ENCODE data around the gene FOXP3. TPM values are rescaled to one million over a fixed set of nuclear protein-coding genes. Genes with fewer than 3 reads are reported as not detected.

The FOXP3 gene
- total and polyA plus RNA-seq, 10 donors: 0.26 to 3.9 (median 1.1) TPM

- TF ChIP-seq POLR2AphosphoS5 (IDR thresholded peaks at IDR 0.05) (no peak), CTCF (IDR thresholded peaks at IDR 0.05 in 8 of 11, conservative IDR thresholded peaks at IDR 0.05 in 3 of 11) (no peak), POLR2A (IDR thresholded peaks at IDR 0.05) (no peak)
- Histone ChIP-seq H3K9me3 (no peaks in the 10 kb centered on the region), H3K27me3 (replicated peaks in 1 of 7) (no peaks in the 10 kb centered on the region), H3K4me1 (peaks cover 9 to 65% (median 40%) of the 10 kb centered on the region in 6 donors), H3K27ac (peak overlapping the region in 5 of 8 donors; percentile 14 to 98 (median 95)), H3K4me3 (peak overlapping the region in 1 of 8 donors; percentile 84), H3K36me3 (no peaks in the 10 kb centered on the region)
- DNase-seq: peak; percentile 47
- intact Hi-C loops (cut with DNase I; ENCODE audit: low total_unique reads): no loop called here
- 58 to 75% (median 62%) methylated on average over 8 of the region's 8 CpGs for WGBS, 5 donors
Measured at GRCh38 chrX:49273181-49273727, 8.7 kb upstream of the FOXP3 start.

- intact Hi-C loops (cut with DNase I; ENCODE audit: low total_unique reads): no loop called here
- H3K27ac ChIP-seq: peak overlapping the region in 5 of 8 donors; percentile 55 to 98 (median 95)
Measured at GRCh38 chrX:49272421-49272820, 7.9 kb upstream of the FOXP3 start.

GRCh38 chrX:49271341-49271740, 6.8 kb upstream of the FOXP3 start:
- peak; percentile 41 for DNase-seq
- TF ChIP-seq POLR2A (IDR thresholded peaks at IDR 0.05): no peak
- no peak for TF ChIP-seq POLR2AphosphoS5 (IDR thresholded peaks at IDR 0.05)
- TF ChIP-seq CTCF (IDR thresholded peaks at IDR 0.05 in 8 of 11, conservative IDR thresholded peaks at IDR 0.05 in 3 of 11): no peak

More at GRCh38 chrX:49272421-49272820, 7.9 kb upstream of the FOXP3 start:
- H3K9me3 ChIP-seq: no peaks in the 10 kb centered on the region
- H3K4me3 ChIP-seq: peak overlapping the region in 1 of 8 donors; percentile 84
- DNase-seq: peak; percentile 54
- H3K27me3 ChIP-seq (replicated peaks in 1 of 7): no peaks in the 10 kb centered on the region
- TF ChIP-seq POLR2AphosphoS5 (IDR thresholded peaks at IDR 0.05) (peak in 1 of 3 donors; percentile 40), CTCF (IDR thresholded peaks at IDR 0.05 in 8 of 11, conservative IDR thresholded peaks at IDR 0.05 in 3 of 11) (no peak), POLR2A (IDR thresholded peaks at IDR 0.05) (no peak)
- 17 to 53% (median 48%) methylated on average over 1 to 6 of the region's 6 CpGs for WGBS, 5 donors
- H3K36me3 ChIP-seq: no peaks in the 10 kb centered on the region
- peaks cover 9 to 65% (median 41%) of the 10 kb centered on the region in 6 donors for H3K4me1 ChIP-seq

GRCh38 chrX:49270249-49270921, 5.9 kb upstream of the FOXP3 start:
- H3K27ac ChIP-seq: peak overlapping the region; percentile 62 to 98 (median 92)

More at GRCh38 chrX:49271341-49271740, 6.8 kb upstream of the FOXP3 start:
- H3K27ac ChIP-seq: peak overlapping the region in 4 of 8 donors; percentile 55 to 98 (median 95)
- peak overlapping the region in 2 of 8 donors; percentile 66 to 84 for H3K4me3 ChIP-seq
- no peaks in the 10 kb centered on the region for H3K9me3 ChIP-seq
- no peaks in the 10 kb centered on the region for H3K27me3 ChIP-seq (replicated peaks in 1 of 7)
- intact Hi-C loops (cut with DNase I; ENCODE audit: low total_unique reads): no loop called here
- no peaks in the 10 kb centered on the region for H3K36me3 ChIP-seq
- WGBS, 5 donors: 49 to 87% (median 81%) methylated on average over 2 of the region's 2 CpGs
- H3K4me1 ChIP-seq: peaks cover 9 to 65% (median 41%) of the 10 kb centered on the region in 6 donors

More at GRCh38 chrX:49270249-49270921, 5.9 kb upstream of the FOXP3 start:
- WGBS, 5 donors: 54 to 91% (median 85%) methylated on average over 12 to 66 of the region's 66 CpGs
- peak; percentile 86 for DNase-seq
- TF ChIP-seq POLR2A (IDR thresholded peaks at IDR 0.05): no peak
- TF ChIP-seq POLR2AphosphoS5 (IDR thresholded peaks at IDR 0.05): peak in 1 of 3 donors; percentile 7
- no peak for TF ChIP-seq CTCF (IDR thresholded peaks at IDR 0.05 in 8 of 11, conservative IDR thresholded peaks at IDR 0.05 in 3 of 11)
- H3K36me3 ChIP-seq: no peaks in the 10 kb centered on the region
- no peaks in the 10 kb centered on the region for H3K9me3 ChIP-seq
- peaks cover 9 to 56% (median 41%) of the 10 kb centered on the region in 6 donors for H3K4me1 ChIP-seq
- intact Hi-C loops (cut with DNase I; ENCODE audit: low total_unique reads): no loop called here
- peak overlapping the region; percentile 36 to 84 (median 52) for H3K4me3 ChIP-seq
- no peaks in the 10 kb centered on the region for H3K27me3 ChIP-seq (replicated peaks in 1 of 7)

Data from spleen (tissue), 11 donors.